ENCODE measurements around the gene GALNT10. TPM values are rescaled to one million over a fixed set of nuclear protein-coding genes. Genes with fewer than 3 reads are reported as not detected.

GALNT10 gene
- polyA plus RNA-seq, 1 of the 3 experiments (the other 2 are of a cell fraction) = 56.3 TPM

GRCh38 chr5:154218786-154219185 is 28.3 kb downstream of the GALNT10 start:
- Histone ChIP-seq H3F3A (replicated peaks; ENCODE audit: insufficient read depth) (peaks cover 53% of the 10 kb centered on the region), H2AFZ (ENCODE audit: low read depth) (no peak overlapping the region), H3K79me2 (ENCODE audit: insufficient read depth) (peaks cover 78% of the 10 kb centered on the region), H3K36me3 (replicated peaks in 1 of 2; ENCODE audit: control insufficient read depth in 1 of 2, insufficient read depth in 2 of 2, low read length in 1 of 2) (peaks cover 6 to 10% of the 10 kb centered on the region in 2 experiments), H3K27ac (ENCODE audit: low read depth in 2 of 2, low read length in 1 of 2) (no peak overlapping the region; a peak in 1 of 4 replicates), H3K27me3 (ENCODE audit: insufficient read depth) (no peaks in the 10 kb centered on the region), H3K4me3 (ENCODE audit: low read depth in 2 of 2, low read length in 1 of 2) (no peak overlapping the region), H3K9me3 (no peaks in the 10 kb centered on the region), H4K20me1 (ENCODE audit: insufficient read depth) (no peaks in the 10 kb centered on the region), H3K9ac (no peak overlapping the region), H3K9me2 (no peaks in the 10 kb centered on the region), H3K4me1 (ENCODE audit: control insufficient read depth in 1 of 2, insufficient read depth in 2 of 2, low read depth in 1 of 2, low read length in 1 of 2) (peaks cover 11 to 52% of the 10 kb centered on the region in 2 experiments), H3K4me2 (no peak overlapping the region)
- ChIA-PET POLR2A (no interaction called here), CTCF (interaction anchor here (1.4 kb wide), 1 partner anchor 29 kb away, joined by 5 read pairs; no protein-coding TSS in a partner anchor)
- 98% methylated on average over 8 of the region's 8 CpGs for WGBS (ENCODE audit: low lambda C conversion rate)
- TF ChIP-seq TAF1 (IDR thresholded peaks at IDR 0.05; ENCODE audit: borderline replicate concordance, low read depth, low read length) (no peak), CHD2 (IDR thresholded peaks at IDR 0.05; ENCODE audit: low read length, partially characterized antibody) (no peak), ELF1 (IDR thresholded peaks at IDR 0.05) (no peak), GABPA (IDR thresholded peaks at IDR 0.05; ENCODE audit: low read depth) (no peak), MXI1 (IDR thresholded peaks at IDR 0.05; ENCODE audit: low read depth, low read length) (no peak), EZH2phosphoT487 (IDR thresholded peaks at IDR 0.05; ENCODE audit: borderline replicate concordance, low read depth) (no peak), CTCF (IDR thresholded peaks at IDR 0.05) (no peak), JUND (IDR thresholded peaks at IDR 0.05) (no peak), NRF1 (IDR thresholded peaks at IDR 0.05; ENCODE audit: low read depth, low read length) (no peak), POLR2AphosphoS5 (IDR thresholded peaks at IDR 0.05; ENCODE audit: low read depth, low read length) (no peak), SIN3A (IDR thresholded peaks at IDR 0.05; ENCODE audit: borderline replicate concordance, low read depth, low read length) (no peak), MAX (IDR thresholded peaks at IDR 0.05; ENCODE audit: low read depth) (no peak), YY1 (IDR thresholded peaks at IDR 0.05; ENCODE audit: low read depth) (no peak), NFIC (IDR thresholded peaks at IDR 0.05; ENCODE audit: borderline replicate concordance) (no peak), RFX5 (IDR thresholded peaks at IDR 0.05; ENCODE audit: low read length) (no peak), RXRA (IDR thresholded peaks at IDR 0.05; ENCODE audit: borderline replicate concordance, low read depth) (no peak), FOSL2 (IDR thresholded peaks at IDR 0.05; ENCODE audit: borderline replicate concordance, low read depth) (no peak), REST (IDR thresholded peaks at IDR 0.05; ENCODE audit: low read depth, low read length) (no peak)
- DNase-seq = no peak
